NCI-H2196 treated with DMSO at 0.1 percent for 48 hours (cell line): ENCODE results near the gene ELF2.
"Not testable (repeated sequence)": the region's sequence is repeated elsewhere in the genome, so short reads cannot be mapped to it uniquely, and the experiment has no call there.

Experiments used
- DNase-seq: peaks from one replicate; lab custom pipeline; 2025; ENCODE audit not compliant: unreplicated experiment; lab: John Stamatoyannopoulos, UW

Gene ELF2

DNA sequence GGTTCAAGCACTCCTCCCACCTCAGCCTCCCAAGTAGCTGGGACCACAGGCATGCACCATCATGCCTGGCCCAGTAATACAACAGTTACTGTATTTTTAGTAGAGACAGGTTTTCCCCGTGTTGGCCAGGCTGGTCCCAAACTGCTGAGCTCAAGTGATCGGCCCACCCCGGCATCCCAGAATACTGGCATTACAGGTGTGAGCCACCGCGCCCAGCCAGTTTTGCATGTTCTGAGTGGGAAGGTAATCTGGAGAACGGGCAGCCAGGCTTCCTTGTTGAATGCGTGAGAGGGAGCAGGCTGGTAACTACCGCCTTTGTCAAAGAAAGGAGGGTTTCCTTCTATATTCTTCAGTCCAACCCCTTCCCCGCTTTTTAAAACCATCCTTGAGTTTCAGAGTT, 152.3 kb downstream of the ELF2 start:
- DNase-seq, result no peak

GRCh38 chr4:139022835-139023234, 154.2 kb downstream of the ELF2 start:
- no peak for DNase-seq

DNA sequence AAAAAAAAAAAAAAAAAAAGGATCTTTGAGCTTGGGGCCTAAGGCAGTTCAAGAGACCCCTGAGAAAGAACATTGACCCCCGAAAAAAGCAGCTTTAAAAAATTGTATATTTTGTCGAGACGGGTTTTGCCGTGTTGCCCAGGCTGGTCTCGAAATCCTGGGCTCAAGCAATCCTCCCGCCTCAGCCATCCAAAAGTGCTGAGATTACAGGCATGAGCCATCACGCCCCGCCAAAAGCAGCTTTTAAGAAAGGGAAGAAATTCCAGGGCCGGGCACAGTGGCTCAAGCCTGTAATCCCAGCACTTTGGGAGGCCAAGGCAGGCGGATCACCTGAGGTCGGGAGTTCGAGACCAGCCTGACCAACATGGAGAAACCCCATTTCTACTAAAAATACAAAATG, 155.9 kb downstream of the ELF2 start:
- DNase-seq, result not testable (repeated sequence)

- DNase-seq, result no peak
Observed at GRCh38 chr4:139020384-139020783, 156.6 kb downstream of the ELF2 start.

DNA sequence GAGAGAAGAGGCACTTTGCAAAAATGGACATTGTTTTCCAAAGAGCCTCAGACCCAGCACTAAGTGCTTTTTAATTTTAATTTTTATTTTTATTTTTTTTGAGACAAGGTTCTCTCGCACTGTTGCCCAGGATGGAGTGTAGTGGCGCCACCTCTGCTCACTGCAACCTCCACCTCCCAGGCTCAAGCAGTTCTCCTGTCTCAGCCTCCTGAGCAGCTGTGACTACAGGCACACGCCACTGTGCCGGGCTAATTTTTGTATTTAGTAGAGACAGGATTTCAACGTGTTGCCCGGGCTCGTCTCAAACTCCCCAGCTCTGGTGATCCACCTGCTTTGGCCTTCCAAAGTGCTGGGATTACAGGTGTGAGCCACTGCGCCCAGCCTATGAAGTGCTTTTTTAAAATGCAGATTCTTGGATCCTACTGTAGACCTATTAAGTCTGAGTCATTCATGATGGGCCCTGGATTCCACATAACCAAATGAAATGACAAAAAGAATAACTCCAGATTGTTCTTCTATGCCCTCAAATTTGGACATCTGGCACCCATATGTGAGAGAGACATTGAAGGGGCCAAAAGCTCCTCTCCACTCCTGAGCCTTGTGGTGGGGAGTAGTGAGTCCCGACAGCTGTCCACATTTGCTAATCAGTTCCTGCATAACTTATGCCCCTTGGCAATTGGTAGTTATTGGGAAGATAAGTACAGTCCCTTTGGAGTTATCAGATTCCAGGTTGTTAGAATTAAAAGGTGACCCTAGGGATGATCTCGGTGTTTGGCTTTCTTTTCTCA, 157.9 kb downstream of the ELF2 start:
- no peak for DNase-seq

DNA sequence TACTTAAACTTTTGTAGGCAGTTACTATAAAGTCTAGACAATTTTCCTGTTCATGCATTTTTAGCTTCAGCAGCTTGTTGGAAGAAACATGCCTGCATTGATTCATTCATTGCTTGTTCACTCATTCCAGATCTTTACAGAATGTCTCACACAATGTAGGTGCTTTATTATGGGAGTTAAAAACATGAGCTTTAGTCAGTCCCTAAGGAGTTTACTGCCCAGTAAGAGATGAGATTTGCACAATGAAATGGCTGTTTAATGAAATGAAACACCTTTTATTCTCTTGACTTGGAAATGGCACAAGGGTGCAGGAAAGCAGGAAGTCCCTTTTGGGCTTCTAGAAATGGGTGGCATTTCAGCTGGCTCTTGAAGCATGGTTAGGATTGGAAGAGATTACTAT, 158.5 kb downstream of the ELF2 start:
- no peak for DNase-seq

DNA sequence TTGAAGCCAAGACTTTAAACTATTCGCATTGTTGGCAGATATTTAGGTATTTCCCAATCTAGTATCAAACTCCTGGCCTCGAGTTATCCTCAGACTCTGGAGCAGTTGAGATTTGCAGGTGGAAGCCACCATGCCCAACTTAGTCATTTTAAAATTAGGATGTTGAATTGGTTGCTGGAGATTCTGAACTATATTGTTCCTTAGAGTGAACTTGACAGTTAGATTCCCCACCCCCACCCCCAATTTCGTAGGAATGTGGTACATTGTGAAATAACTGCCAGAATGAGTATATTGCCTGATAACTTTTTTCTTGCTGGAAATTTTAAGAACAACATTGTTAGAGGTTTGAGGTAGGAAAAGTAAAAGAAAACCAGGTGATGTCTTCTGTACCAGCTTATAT, 159.2 kb downstream of the ELF2 start:
- no peak for DNase-seq

DNA sequence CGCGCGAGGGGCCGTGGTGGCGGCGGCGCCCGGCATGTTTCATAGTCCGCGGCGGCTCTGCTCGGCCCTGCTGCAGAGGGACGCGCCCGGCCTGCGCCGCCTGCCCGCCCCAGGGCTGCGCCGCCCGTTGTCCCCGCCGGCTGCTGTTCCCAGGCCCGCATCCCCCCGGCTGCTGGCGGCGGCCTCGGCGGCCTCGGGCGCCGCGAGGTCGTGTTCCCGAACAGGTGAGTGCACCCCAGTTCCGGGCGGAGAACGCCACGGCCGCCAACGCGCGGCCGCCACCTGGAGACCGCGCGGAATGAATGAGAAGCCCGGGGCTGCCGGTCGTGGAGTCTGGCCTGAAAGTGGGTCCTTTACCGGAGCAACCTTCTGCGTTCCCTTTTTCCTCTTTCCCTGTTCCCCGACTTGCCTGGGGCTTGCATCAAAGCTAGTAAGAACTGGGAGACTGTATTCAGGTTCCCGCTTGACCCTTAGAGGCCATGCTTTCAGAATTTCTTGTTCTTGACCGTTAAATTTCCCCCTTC, 161.0 kb downstream of the ELF2 start:
- no peak for DNase-seq

DNA sequence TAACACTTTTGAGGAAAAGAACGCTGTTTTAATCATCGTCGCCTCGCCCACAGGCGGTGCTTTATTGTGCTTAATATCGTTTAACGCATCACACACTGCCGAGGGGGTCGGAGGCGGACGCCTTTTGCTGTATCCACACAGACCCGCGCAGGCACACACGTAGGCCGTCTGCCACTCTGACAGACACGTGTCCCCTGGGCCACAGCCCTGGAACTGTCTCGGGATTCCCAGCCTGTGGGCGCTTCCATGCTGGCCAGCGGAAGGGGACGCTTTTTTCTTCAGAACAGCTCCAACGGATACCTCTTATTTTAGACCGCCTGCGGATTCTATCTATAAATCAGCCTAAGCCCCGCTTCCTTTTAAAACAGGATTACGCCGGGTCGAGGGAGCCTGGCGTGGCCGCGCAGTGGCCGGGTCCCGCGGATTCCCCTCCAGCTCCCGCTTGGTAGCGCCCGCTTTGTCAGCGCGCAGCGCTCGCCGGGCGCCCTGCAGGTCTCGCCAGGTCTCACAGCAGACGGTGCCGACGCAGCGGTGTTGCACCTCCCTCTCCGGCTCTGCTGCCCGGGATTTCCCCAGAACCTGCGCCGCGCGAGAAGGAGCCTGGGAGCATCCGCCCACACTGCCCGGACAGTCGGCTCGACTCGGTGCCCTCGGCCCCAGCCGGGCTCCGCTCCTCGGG, 161.6 kb downstream of the ELF2 start, which contains the start of gene NOCT:
Gene NOCT (plus strand): TSS at position 513 of the 679 bp plus-strand sequence. CDS start 201 bp downstream, outside the sequence.
- peak; percentile 33 for DNase-seq

DNA sequence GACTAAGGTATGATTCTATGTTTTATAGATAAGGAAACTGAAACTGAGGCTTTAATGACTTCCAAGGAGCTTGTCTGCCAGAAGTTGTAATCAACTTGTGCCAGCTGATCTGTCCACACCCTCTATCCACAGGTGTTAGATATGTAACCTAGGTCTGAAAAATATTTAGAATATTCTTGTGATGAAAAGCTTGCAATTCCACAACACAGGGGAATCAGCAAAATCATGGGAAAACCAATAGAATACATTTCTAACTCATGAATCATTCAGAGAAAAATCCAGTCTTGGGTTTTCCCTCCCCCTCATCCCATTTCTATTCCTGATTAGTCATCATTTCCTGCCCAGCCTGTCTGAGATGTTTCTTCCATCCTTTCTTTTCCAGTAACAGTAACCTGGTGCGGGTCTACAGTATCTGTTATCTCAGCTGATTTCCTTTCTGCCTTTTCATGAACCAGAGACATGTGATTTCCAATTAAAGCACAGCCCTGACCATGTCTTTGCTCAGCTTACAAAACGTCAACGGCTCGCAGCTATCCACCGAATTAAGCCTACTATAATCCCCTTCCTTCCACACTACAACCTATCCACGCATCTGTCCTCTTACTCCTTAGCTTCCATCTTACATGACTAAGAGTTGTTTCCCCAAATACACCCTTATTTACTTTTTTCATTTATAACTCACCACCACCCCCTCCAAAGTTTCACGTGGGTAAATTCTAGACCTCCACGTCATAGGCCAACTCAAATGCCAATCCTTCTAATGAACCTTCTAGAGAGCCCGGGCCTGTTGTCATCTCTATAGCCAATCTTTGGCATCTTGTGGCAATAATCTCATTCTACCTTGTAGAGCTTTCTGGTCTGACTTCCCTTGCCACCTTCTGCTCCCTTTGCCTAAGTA, 162.4 kb downstream of the ELF2 start:
- DNase-seq, result no peak

GRCh38 chr4:139011225-139011950, 165.6 kb downstream of the ELF2 start:
- DNase-seq, result no peak

DNA sequence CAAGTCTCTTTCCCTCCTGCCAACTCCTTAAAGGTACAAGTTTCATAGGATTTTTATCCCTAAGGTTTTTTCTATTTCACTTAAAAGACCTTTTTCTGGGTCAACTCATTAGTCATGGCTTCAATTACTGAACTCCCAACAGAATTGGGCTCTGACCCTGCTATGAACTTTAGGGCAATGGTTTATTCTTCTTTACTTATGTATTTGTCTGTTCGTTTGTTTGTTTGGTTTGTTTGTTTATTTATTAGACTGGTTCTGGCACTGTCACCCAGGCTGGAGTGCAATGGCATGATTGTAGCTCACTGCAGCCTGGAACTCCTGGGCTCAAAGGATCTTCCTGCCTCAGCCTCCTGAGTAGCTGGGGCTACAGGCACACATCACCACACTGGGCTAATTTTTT, 167.3 kb downstream of the ELF2 start:
- no peak for DNase-seq

DNA sequence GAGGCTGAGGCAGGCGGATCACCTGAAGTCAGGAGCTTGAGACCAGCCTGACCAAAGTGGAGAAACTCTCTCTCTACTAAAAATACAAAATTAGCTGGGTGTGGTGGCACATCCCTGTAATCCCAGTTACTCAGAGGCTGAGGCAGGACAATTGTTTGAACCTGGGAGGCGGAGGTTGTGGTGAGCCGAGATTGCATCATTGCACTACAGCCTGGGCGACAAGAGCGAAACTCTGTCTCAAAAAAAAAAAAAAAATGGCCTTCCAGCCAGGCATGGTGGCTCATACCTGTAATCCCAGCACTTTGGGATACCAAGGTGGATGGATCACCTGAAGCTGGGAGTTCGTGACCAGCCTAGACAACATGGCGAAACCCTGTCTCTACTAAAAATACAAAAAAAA, 168.7 kb downstream of the ELF2 start:
- DNase-seq, result not testable (repeated sequence)

GRCh38 chr4:139007640-139008039, 169.4 kb downstream of the ELF2 start:
- DNase-seq, result no peak
